Suprapubic skin (tissue), 4 donors: ENCODE measurements around the gene CACNA2D1. TPM values are rescaled to one million over a fixed set of nuclear protein-coding genes. Genes with fewer than 3 reads are reported as not detected.

ENCODE experiments used
- DNase-seq, 2 donors: peaks; one replicate each; pipeline ENCODE4 v3.0.0-alpha.2; 2019; ENCODE audit warnings: low spot score in 2 of 2
- H3K27ac ChIP-seq: fragments of 200-600 bp; sonication (generic); one replicate; pipeline ENCODE4 v1.5.1; 2019
- H3K27me3 ChIP-seq: fragments of 200-600 bp; sonication (generic); one replicate; pipeline ENCODE4 v1.5.1; 2019
- H3K36me3 ChIP-seq: fragments of 200-600 bp; sonication (generic); one replicate; pipeline ENCODE4 v1.5.1; 2019
- H3K4me1 ChIP-seq: fragments of 200-600 bp; sonication (generic); one replicate; pipeline ENCODE4 v1.5.1; 2019
- H3K4me3 ChIP-seq: fragments of 200-600 bp; sonication (generic); one replicate; pipeline ENCODE4 v1.5.1; 2019; ENCODE audit warnings: mild to moderate bottlenecking
- H3K9me3 ChIP-seq: fragments of 200-600 bp; sonication (generic); one replicate; pipeline ENCODE4 v1.5.1; 2019
- CTCF ChIP-seq, 2 donors: fragments of 200-600 bp in 1 of 2; fragments of 450-650 bp in 1 of 2; sonication (generic) in 1 of 2; IDR thresholded peaks; one replicate each; pipeline ENCODE4 v1.5.1; 2016 to 2019; ENCODE audit warnings: antibody characterized with exemption in 2 of 2, mild to moderate bottlenecking in 1 of 2, moderate library complexity in 1 of 2
- EP300 ChIP-seq: sonication (generic); formaldehyde crosslinking; IDR thresholded peaks from one replicate; pipeline ENCODE4 v1.6.1; 2017; ENCODE audit warnings: antibody characterized with exemption
- POLR2A ChIP-seq, 2 donors: fragments of 450-650 bp; IDR thresholded peaks; one replicate each; pipeline ENCODE4 v1.6.1; 2017; ENCODE audit warnings: antibody characterized with exemption in 2 of 2, mild to moderate bottlenecking in 2 of 2, moderate library complexity in 2 of 2
- POLR2AphosphoS5 ChIP-seq, 3 donors: sonication (generic); formaldehyde crosslinking; IDR thresholded peaks; one replicate each; pipeline ENCODE4 v1.6.1; 2017; ENCODE audit warnings: antibody characterized with exemption in 3 of 3
- WGBS: methylation state at CpG from one replicate; pipeline ENCODE4 v1.1.5; 2018; 5-methylcytosine and 5-hydroxymethylcytosine counted together
- total RNA-seq, 4 donors: library from RNA; depleted of rRNA; stranded (reverse); fragments of >200 nt; gene quantifications; one replicate each; pipeline ENCODE4 v1.1.0, GENCODE V29; 2016

The CACNA2D1 gene
- total RNA-seq, 4 donors from 2014 or later: 9.3 to 16.9 (median 10.6) TPM

DNA sequence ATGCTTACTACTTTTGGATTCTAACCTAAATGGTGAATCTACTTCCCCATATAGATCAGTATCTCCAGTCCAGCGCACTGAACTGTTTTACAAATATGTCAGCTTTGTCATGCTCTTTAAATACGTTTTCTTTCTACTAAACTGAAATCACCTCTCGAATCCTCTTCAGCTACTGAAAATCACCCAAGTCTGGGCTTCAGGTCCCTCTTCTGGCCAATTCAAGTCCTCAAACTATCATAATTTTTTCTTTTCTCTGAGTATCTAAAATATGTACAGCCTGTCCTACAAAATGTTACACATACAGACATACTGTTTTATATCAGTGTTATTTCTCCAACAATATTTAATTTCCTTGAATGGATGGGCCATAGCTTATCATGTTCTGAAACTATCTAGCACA, 84.2 kb downstream of the CACNA2D1 start:
- Histone ChIP-seq H3K36me3 (no peaks in the 10 kb centered on the region), H3K9me3 (no peaks in the 10 kb centered on the region), H3K4me3 (no peak overlapping the region), H3K27me3 (no peaks in the 10 kb centered on the region), H3K4me1 (no peaks in the 10 kb centered on the region), H3K27ac (no peak overlapping the region)
- 84% methylated on average over 3 of the region's 3 CpGs for WGBS
- DNase-seq: no peak
- no peak for TF ChIP-seq POLR2A (IDR thresholded peaks at IDR 0.05)
- TF ChIP-seq POLR2AphosphoS5 (IDR thresholded peaks at IDR 0.05): no peak
- no peak for TF ChIP-seq CTCF (IDR thresholded peaks at IDR 0.05)
- TF ChIP-seq EP300: no peak

GRCh38 chr7:82358923-82359322, 84.7 kb downstream of the CACNA2D1 start:
- H3K4me3 ChIP-seq: no peak overlapping the region
- no peaks in the 10 kb centered on the region for H3K4me1 ChIP-seq
- 91% methylated on average over 5 of the region's 5 CpGs for WGBS
- H3K9me3 ChIP-seq: no peaks in the 10 kb centered on the region
- no peak overlapping the region for H3K27ac ChIP-seq
- TF ChIP-seq POLR2AphosphoS5 (IDR thresholded peaks at IDR 0.05) (no peak), POLR2A (IDR thresholded peaks at IDR 0.05) (no peak), EP300 (no peak), CTCF (IDR thresholded peaks at IDR 0.05) (no peak)
- no peaks in the 10 kb centered on the region for H3K36me3 ChIP-seq
- DNase-seq: no peak
- no peaks in the 10 kb centered on the region for H3K27me3 ChIP-seq

GRCh38 chr7:82358009-82358578, 85.5 kb downstream of the CACNA2D1 start:
- no peak for DNase-seq
- H3K4me1 ChIP-seq: no peaks in the 10 kb centered on the region
- H3K27me3 ChIP-seq: no peaks in the 10 kb centered on the region
- H3K4me3 ChIP-seq: no peak overlapping the region
- H3K36me3 ChIP-seq: no peaks in the 10 kb centered on the region
- TF ChIP-seq POLR2AphosphoS5 (IDR thresholded peaks at IDR 0.05): no peak
- no peak for TF ChIP-seq EP300
- no peak for TF ChIP-seq POLR2A (IDR thresholded peaks at IDR 0.05)
- no peak for TF ChIP-seq CTCF (IDR thresholded peaks at IDR 0.05)
- H3K27ac ChIP-seq: no peak overlapping the region
- no peaks in the 10 kb centered on the region for H3K9me3 ChIP-seq
- 70% methylated on average over 2 of the region's 2 CpGs for WGBS

DNA sequence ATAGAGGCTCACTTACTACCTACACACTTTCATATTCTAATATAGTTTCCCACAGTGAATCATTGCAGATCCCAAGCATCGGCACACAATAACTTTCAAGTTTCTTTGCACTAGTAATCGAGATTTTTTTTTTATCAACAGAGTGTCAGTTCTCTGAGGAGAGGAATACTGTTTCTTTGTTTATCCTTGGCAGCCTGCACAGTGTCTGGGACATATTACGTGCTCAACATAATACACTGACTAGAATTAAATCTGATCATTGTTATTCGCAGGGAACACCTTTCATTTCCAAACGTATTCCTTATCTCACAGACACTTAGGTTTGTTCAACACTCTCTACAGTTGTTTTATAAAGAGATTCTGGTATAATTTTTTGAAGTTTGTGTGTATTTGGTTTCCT, 95.3 kb downstream of the CACNA2D1 start:
- TF ChIP-seq POLR2AphosphoS5 (IDR thresholded peaks at IDR 0.05) (no peak), POLR2A (IDR thresholded peaks at IDR 0.05) (no peak), EP300 (no peak), CTCF (IDR thresholded peaks at IDR 0.05) (no peak)
- H3K27ac ChIP-seq: no peak overlapping the region
- WGBS: 80% methylated on average over 5 of the region's 5 CpGs
- H3K4me3 ChIP-seq: no peak overlapping the region
- no peaks in the 10 kb centered on the region for H3K27me3 ChIP-seq
- H3K4me1 ChIP-seq: no peaks in the 10 kb centered on the region
- no peaks in the 10 kb centered on the region for H3K36me3 ChIP-seq
- no peaks in the 10 kb centered on the region for H3K9me3 ChIP-seq
- DNase-seq: no peak

DNA sequence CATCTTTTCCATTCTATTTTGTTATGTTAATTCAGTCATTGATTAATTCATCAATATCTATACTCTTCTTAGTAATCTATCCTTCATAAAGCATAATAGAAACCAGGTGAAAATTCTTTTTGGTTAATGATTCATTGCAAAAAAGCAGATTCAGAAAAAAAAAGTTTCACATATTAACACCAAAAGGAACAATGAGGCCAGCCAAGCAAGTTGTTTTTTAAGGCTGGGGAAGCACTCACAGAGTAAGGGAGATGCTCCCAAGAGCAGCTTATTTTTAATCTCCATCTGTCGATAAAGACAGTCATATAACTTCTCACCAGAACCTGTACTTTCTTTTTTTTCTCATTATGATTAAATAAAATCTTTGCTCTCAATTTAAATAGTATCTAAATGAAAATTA, 95.8 kb downstream of the CACNA2D1 start:
- H3K36me3 ChIP-seq: no peaks in the 10 kb centered on the region
- no peak for DNase-seq
- H3K27me3 ChIP-seq: no peaks in the 10 kb centered on the region
- no peaks in the 10 kb centered on the region for H3K9me3 ChIP-seq
- H3K4me3 ChIP-seq: no peak overlapping the region
- WGBS: 86% methylated on average over 1 of the region's 1 CpG
- H3K4me1 ChIP-seq: no peaks in the 10 kb centered on the region
- H3K27ac ChIP-seq: no peak overlapping the region
- no peak for TF ChIP-seq CTCF (IDR thresholded peaks at IDR 0.05)
- TF ChIP-seq EP300: no peak
- no peak for TF ChIP-seq POLR2AphosphoS5 (IDR thresholded peaks at IDR 0.05)
- no peak for TF ChIP-seq POLR2A (IDR thresholded peaks at IDR 0.05)
